Psoas muscle (tissue), 8 donors: ENCODE measurements around the gene ZNF343. TPM values are rescaled to one million over a fixed set of nuclear protein-coding genes. Genes with fewer than 3 reads are reported as not detected.

Source experiments
- ATAC-seq, 4 donors: fragments of 200-7000 bp; cut with Tn5 transposase; one replicate each; pipeline ENCODE4 v1.9.1; 2020; ENCODE audit warnings: moderate library complexity in 3 of 4, mild to moderate bottlenecking in 2 of 4
- DNase-seq, 2 donors: peaks; one replicate each; pipeline ENCODE4 v3.0.0-alpha.2; 2020
- H3K27ac ChIP-seq: fragments of 200-600 bp; one replicate; pipeline ENCODE4 v1.8.0; 2022
- H3K27me3 ChIP-seq, 3 donors: fragments of 200-600 bp in 1 of 3; one replicate each; pipeline versions ENCODE4 v1.6.1 to v1.8.0; 2013 to 2022; ENCODE audit warnings: low read length in 2 of 3, mild to moderate bottlenecking in 2 of 3, moderate library complexity in 1 of 3; ENCODE audit not compliant: insufficient read depth in 3 of 3
- H3K36me3 ChIP-seq, 2 donors: fragments of 200-600 bp in 1 of 2; one replicate each; pipeline versions ENCODE4 v1.6.1 to v1.8.0; 2013 to 2022; ENCODE audit warnings: low read depth in 1 of 2, mild to moderate bottlenecking in 1 of 2, moderate library complexity in 1 of 2; ENCODE audit not compliant: insufficient read depth in 1 of 2
- H3K4me1 ChIP-seq: fragments of 200-600 bp; one replicate; pipeline ENCODE4 v1.8.0; 2022
- H3K4me3 ChIP-seq: fragments of 200-600 bp; one replicate; pipeline ENCODE4 v1.8.0; 2022; ENCODE audit warnings: mild to moderate bottlenecking
- H3K9me3 ChIP-seq: fragments of 200-600 bp; one replicate; pipeline ENCODE4 v1.8.0; 2022
- WGBS, 3 donors: extraction: QIAGEN DNeasy Blood & Tissue Kit; methylation state at CpG; one replicate each; pipeline versions ENCODE4 v1.1.6 to v1.1.7; 2013; 5-methylcytosine and 5-hydroxymethylcytosine counted together
- intact Hi-C, 2 donors: fragments of 100-400 bp; cut with DNase I; formaldehyde crosslinking; loops; one replicate each; pipeline versions ENCODE4 v1.11.0 to v1.14.2; 2022
- polyA plus RNA-seq, 3 donors: library from polyadenylated mRNA; stranded (reverse); fragments of 200-250 nt; gene quantifications; one replicate each; pipeline ENCODE4 v1.2.3, GENCODE V29; 2013
- total RNA-seq, 4 donors: library from RNA; stranded (reverse); fragmentation: NEBNext Ultra II Directional in 2 of 4; extraction: Animal tissue kit (Norgen Biotek cat#: 25700) in 2 of 4; gene quantifications; one replicate each; pipeline versions ENCODE4 v1.2.1 to v1.2.4, GENCODE V29; 2021 to 2023
- TF ChIP-seq, protein P1 (sequence below): fragments of 200-600 bp; IDR thresholded peaks from one replicate; pipeline ENCODE4 v1.8.0; 2022; ENCODE audit warnings: antibody characterized with exemption
- donor health status: healthy with polysubstance abuse.
- donor health status: DM: no; HTN: no; CAD: no; lungs with moderate emphysema.
- donor health status: Bipolar disorder and iron deficiency.
- donor health status: healthy.
- donor health status: DM: yes; HTN: yes; CAD: no.
- donor health status: DM: no; HTN: no; CAD: no.
- donor health status: DM: no; HTN: no; CAD: no.
- donor health status: DM: yes; HTN: yes; CAD: no.

Gene ZNF343
- total and polyA plus RNA-seq, 7 donors = 6.4 to 15.3 (median 10.0) TPM

- intact Hi-C loops = loop anchor here (5.0 to 10.0 kb wide), 2 partner anchors 37 to 185 kb away; partner anchors contain the start of genes NOP56 (in 1 of the 2) and ZNF343 (in 1 of the 2)
- H3K9me3 ChIP-seq = no peaks in the 10 kb centered on the region
- peaks cover 12 to 31% of the 10 kb centered on the region in 2 donors for H3K36me3 ChIP-seq
- ATAC-seq = peak; percentile 29 to 60 (median 48)
- no peaks in the 10 kb centered on the region for H3K27me3 ChIP-seq
- peak overlapping the region; percentile 88 for H3K27ac ChIP-seq
- WGBS, 3 donors = 0 to 1% (median 0%) methylated on average over 19 of the region's 19 CpGs
- peak overlapping the region; percentile 91 for H3K4me3 ChIP-seq
- peak; percentile 29 to 61 for DNase-seq
- TF ChIP-seq, protein P1, sequence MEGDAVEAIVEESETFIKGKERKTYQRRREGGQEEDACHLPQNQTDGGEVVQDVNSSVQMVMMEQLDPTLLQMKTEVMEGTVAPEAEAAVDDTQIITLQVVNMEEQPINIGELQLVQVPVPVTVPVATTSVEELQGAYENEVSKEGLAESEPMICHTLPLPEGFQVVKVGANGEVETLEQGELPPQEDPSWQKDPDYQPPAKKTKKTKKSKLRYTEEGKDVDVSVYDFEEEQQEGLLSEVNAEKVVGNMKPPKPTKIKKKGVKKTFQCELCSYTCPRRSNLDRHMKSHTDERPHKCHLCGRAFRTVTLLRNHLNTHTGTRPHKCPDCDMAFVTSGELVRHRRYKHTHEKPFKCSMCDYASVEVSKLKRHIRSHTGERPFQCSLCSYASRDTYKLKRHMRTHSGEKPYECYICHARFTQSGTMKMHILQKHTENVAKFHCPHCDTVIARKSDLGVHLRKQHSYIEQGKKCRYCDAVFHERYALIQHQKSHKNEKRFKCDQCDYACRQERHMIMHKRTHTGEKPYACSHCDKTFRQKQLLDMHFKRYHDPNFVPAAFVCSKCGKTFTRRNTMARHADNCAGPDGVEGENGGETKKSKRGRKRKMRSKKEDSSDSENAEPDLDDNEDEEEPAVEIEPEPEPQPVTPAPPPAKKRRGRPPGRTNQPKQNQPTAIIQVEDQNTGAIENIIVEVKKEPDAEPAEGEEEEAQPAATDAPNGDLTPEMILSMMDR = no peak
- peaks cover 22% of the 10 kb centered on the region for H3K4me1 ChIP-seq
Measured at GRCh38 chr20:2469991-2470422, 38.7 kb downstream of the ZNF343 start.

DNA sequence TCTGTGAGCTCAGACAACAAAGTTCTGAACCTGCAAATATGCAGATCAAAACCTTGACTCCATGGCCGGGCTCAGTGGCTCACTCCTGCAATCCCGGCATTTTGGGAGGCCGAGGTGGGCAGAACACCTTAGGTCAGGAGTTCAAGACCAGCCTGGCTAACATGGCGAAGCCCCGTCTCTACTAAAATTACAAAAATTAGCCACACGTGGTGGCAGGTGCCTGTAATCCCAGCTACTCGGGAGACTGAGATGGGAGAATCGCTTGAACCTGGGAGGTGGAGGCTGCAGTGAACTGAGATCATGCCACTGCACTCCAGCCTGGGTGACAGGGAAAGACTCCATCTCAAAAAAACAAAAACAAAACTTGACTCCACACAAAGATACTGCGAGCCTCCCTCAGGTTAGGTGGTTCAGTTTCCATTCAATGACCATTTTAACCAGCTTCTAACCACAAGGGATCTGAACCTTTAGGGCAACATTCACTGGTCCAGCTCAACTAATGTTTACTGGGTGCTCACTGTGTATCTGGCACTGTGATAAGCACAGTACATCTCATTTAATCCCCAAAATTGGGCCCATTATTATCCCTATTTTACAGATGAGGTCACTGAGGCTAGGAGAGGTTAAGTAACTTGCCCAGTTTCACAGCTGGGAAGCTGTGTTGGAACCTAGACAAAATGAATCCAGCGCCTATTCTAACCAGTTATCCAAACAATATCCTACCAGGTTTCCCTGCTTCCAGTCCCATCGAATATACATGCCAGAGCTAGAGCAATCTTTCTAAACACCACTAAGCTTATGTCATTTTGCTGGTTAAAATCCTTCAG is 39.9 kb downstream of the ZNF343 start:
- H3K9me3 ChIP-seq = no peaks in the 10 kb centered on the region
- 62 to 73% (median 65%) methylated on average over 11 of the region's 11 CpGs for WGBS, 3 donors
- H3K4me3 ChIP-seq = peak overlapping the region; percentile 91
- TF ChIP-seq, protein P1 = no peak
- H3K36me3 ChIP-seq = peaks cover 16 to 44% of the 10 kb centered on the region in 2 donors
- no peak for DNase-seq
- peaks cover 22% of the 10 kb centered on the region for H3K4me1 ChIP-seq
- no peak for ATAC-seq
- no peaks in the 10 kb centered on the region for H3K27me3 ChIP-seq
- intact Hi-C loops = no loop called here
- H3K27ac ChIP-seq = peak overlapping the region; percentile 32

GRCh38 chr20:2467412-2467811 is 41.3 kb downstream of the ZNF343 start:
- TF ChIP-seq, protein P1 = no peak
- WGBS, 3 donors = 71 to 82% (median 79%) methylated on average over 5 of the region's 5 CpGs
- Histone ChIP-seq H3K36me3 (peaks cover 27 to 57% of the 10 kb centered on the region in 2 donors), H3K27me3 (no peaks in the 10 kb centered on the region), H3K27ac (no peak overlapping the region), H3K4me1 (peaks cover 22% of the 10 kb centered on the region), H3K4me3 (no peak overlapping the region), H3K9me3 (no peaks in the 10 kb centered on the region)
- no peak for ATAC-seq
- DNase-seq = no peak
- intact Hi-C loops = no loop called here

DNA sequence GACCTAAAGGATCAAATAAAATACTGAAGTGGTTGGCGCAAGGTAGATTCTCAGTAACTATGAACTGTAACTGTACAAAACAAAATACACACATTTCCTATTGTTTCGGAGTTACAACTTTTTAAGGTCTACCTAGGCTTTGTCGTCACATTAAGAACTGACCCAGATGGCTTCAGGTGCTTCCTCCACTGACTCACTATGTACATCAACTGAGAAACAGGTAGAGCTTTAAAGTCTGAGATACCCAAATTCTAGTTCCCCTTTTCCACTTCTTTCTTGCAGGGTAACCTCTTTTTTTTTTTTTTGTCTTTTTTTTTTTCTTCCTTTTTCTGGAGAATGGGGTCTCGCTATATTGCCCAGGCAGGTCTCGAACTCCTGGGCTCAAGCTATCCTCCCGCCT is 43.6 kb downstream of the ZNF343 start:
- ATAC-seq = no peak
- WGBS, 3 donors = 95 to 98% (median 95%) methylated on average over 6 of the region's 6 CpGs

More for the DNA sequence above, 43.6 kb downstream of the ZNF343 start:
- peaks cover 41 to 80% of the 10 kb centered on the region in 2 donors for H3K36me3 ChIP-seq
- H3K4me3 ChIP-seq = no peak overlapping the region
- DNase-seq = no peak
- peaks cover 18% of the 10 kb centered on the region for H3K4me1 ChIP-seq
- intact Hi-C loops = no loop called here
- H3K27ac ChIP-seq = no peak overlapping the region
- no peaks in the 10 kb centered on the region for H3K27me3 ChIP-seq
- TF ChIP-seq, protein P1 = no peak
- H3K9me3 ChIP-seq = no peaks in the 10 kb centered on the region
